HG03521 (cell line): ENCODE data around the gene CACFD1.
"Not testable (repeated sequence)": the region's sequence is repeated elsewhere in the genome, so short reads cannot be mapped to it uniquely, and the experiment has no call there.

Experiments used
- ATAC-seq: cut with Tn5 transposase; IDR thresholded peaks from one replicate; pipeline ENCODE4 v1.9.1; 2021; ENCODE audit warnings: mild to moderate bottlenecking, moderate library complexity; ENCODE audit not compliant: unreplicated experiment

Gene CACFD1

DNA sequence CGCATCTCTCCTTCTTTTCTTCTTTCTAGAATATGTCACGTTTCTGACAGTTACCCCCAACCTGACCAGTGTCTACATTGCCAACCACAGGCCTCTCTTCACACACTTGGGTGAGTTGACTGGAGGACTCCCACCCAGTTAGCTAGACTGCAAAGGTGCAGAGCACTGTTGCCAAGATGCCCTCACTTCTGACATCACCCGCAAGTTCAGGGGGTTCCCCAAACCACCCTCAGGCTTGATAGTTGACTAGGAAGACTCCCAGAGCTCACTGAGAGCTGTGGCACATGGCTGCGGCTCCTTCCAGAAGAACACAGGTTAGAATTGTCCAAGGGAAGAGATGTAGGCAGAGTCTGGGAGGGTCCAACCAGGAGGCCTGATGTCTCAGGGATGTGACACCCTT, 20.4 kb upstream of the CACFD1 start:
- no peak for ATAC-seq

DNA sequence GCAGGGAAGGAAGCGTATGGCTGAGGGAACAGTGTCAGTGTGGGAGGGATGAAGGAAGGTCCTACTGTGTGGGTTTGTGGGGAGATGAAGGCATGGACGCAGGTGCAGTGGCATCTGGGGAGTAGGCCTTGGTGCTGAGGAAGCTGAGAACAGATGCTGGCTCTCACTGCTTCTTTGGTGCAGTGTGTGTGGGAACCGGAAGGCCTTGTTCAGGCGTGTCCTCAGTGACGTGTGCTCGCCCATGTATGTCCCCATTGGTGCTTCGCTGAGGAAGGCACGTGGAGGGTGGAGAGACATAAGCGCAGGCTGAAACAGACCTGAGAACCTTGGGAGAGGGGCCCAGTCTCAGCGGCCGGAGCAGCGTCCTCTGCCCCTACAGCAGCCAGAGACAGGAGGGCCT, 18.9 kb upstream of the CACFD1 start:
- ATAC-seq: no peak

- no peak for ATAC-seq
Observed at GRCh38 chr9:133441571-133441970, 18.2 kb upstream of the CACFD1 start.

GRCh38 chr9:133443248-133443647, 16.5 kb upstream of the CACFD1 start:
- ATAC-seq: no peak

DNA sequence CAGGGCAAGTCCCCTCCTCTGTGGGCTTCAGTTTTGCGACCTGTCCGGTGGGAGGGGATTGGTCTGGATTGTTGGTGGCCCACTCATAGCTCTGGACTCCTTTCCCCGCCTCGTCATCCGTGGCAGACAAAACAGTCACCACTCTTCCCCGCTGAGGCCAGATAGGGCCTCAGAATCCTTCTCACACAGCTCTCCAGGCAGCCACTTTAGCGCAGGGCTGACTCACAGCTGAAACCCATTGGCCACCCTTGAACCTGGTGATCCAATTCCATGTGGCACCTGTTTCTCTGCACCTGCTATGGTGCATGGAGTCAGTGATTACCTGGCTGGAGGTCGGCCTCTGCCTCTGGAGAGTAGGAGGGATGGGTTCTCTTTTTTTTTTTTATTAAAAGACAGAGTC, 15.8 kb upstream of the CACFD1 start:
- no peak for ATAC-seq

DNA sequence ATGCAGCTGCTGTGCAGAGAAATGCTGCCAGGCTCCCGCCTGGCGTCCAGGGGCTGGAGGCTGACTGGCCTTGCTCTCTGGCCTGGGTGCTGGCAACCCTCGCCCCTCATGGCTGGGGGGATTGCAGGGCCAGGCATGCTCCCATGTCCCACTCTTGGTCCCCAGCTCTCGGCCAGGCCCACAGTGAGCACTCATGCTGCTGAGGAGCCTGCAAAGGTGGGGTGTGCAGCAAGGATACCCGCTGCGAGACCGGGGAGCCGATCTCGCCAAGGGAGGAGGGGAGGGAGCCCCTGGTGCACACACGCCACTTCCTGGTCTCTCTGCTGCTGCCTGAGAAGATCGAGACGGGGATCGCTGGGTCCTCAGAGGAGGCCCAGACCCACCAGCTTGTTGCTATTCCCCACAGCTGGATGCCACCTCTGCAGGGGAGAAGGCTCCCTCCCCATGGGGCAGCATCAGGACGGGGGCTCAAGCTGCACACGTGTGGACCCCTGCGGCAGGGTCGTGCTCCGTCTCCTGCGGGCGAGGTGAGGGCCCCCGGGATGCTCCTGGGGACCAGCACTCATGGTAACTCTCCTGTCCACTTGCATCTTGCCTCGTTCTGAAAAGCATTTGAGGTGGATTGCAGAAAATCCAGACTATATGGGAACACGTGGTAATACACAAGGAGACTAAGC, 14.3 kb upstream of the CACFD1 start:
- ATAC-seq: no peak

DNA sequence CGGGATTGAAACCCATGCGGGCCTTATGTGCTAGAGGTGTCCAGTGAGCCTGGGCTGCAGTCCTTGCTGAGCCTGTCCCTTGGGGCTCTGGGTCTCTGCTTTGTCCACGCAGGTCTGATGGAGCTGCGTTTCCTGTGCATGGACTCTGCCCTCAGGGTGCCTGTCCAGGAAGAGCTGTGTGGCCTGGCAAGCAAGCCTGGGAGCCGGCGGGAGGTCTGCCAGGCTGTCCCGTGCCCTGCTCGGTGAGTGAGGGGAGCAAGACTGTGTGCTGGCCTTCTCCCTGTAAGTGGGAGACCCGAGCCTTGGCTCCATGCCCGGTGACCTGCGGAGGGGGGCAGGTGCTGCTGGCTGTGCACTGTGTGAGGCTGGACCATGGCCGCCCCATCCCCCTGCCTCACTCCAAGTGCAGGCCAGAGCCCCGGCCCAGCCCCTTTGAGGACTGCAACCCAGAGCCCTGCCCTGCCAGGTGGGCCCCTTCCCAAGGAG, 11.2 kb upstream of the CACFD1 start:
- no peak for ATAC-seq

- no peak for ATAC-seq
Observed at GRCh38 chr9:133449760-133450159, 10.0 kb upstream of the CACFD1 start.

GRCh38 chr9:133451865-133452264, 7.9 kb upstream of the CACFD1 start:
- not testable (repeated sequence) for ATAC-seq

DNA sequence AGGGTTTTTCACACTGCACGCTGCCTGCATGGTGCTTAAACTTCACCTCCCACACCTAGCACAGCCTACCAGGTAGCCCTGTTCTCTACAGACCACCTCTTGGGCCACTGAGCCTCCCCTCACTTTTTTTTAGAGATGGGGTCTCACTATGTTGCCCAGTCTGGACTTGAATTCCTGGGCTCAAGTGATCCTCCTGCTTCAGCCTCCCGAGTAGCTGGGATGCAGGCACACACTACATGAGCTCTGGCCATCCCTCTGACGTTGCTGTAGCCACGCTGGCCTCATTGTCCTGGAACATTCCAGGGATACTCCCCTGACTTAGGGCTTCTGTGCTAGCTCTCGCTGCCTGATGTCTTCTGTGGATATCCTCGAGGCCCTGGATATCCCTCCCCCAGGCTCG, 7.2 kb upstream of the CACFD1 start:
- ATAC-seq: no peak

DNA sequence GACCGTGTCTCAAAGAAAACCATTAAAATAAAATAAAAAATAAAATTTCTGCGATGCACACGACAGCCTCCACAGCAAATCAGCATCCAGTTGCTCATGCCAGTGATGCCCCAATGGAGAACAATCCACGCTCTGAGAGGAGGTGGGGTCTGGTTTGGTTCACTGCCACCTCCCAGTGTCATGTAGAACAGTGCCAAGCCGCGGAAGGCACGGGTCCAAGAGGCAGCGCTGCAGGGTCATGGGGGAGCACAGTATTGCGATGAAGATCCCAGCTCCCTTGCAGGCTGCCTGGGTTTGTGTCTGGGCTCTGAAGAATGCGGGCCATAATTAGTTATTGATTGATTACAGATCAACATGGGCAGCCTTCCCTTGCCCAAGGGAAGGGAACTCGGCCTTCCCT, 6.1 kb upstream of the CACFD1 start:
- ATAC-seq: no peak

DNA sequence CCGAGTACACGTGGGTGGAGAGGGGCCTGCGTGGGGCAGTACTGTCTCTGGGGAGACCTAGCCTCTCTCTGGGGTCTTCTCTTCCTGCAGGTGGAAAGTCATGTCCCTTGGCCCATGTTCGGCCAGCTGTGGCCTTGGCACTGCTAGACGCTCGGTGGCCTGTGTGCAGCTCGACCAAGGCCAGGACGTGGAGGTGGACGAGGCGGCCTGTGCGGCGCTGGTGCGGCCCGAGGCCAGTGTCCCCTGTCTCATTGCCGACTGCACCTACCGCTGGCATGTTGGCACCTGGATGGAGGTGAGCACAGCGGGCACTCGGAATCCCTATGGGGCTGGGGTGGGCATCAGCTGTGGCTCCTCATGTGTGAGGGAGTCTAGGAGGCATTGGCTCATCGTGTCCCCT, 5.5 kb upstream of the CACFD1 start:
- no peak for ATAC-seq

- ATAC-seq: no peak
Observed at GRCh38 chr9:133454943-133455673, 4.7 kb upstream of the CACFD1 start.

- no peak for ATAC-seq
Observed at GRCh38 chr9:133455936-133456335, 3.8 kb upstream of the CACFD1 start.

DNA sequence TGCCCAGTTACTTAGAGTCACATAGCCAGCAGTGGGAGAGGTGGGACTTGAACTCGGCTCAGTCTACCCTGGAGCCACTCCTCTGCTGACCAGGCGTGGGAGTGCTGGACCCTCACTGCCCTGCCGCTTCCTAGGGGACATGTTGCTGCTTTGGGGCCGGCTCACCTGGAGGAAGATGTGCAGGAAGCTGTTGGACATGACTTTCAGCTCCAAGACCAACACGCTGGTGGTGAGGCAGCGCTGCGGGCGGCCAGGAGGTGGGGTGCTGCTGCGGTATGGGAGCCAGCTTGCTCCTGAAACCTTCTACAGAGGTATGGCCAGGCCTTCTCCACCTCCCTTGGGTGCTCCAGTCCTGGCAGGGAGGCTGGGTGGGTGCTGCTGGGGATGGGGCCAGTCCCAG, 3.4 kb upstream of the CACFD1 start:
- no peak for ATAC-seq

GRCh38 chr9:133457233-133457632, 2.5 kb upstream of the CACFD1 start:
- no peak for ATAC-seq

- ATAC-seq: no peak
Observed at GRCh38 chr9:133457748-133458147, 2.0 kb upstream of the CACFD1 start.

- ATAC-seq: no peak
Observed at GRCh38 chr9:133458643-133459312, 1.0 kb upstream of the CACFD1 start.

DNA sequence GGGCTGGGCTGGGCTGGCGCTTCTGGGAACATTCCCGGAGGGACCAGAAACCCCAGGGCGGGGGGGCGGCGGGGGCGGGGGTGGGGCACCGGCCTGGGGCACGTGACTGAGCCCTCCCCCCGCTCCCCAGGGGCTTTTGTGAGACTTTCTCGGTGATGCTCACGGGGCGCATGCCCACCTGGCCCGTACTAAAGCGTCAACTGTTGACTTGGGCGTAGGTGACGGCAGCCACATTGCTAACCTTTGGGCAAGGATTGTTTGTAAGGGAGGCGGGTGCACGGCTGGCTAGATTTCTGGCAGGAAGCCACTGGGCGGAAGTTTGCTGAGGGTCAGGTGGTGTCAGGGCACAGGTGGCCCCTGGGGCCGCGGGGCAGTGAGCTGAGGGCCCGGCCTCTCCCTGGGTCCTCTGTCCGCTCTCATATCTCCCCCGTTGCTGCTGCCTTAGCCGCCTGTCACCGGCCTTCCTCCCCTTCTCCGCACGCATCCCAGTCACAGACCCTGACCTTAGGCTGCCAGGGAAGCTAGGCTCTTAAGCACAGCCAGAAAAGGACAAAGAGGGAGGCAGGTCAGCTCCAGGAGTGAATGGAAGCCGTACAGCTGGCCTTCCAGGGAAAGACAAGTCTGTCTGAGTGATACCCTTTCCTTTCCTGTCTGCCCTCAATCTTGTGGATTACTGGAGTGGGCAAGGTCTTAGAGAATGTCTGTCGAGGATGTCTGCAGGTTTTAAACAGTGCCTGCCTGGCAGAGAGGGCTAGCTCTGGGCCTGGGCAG, 812 bp downstream of the CACFD1 start:
- no peak for ATAC-seq

DNA sequence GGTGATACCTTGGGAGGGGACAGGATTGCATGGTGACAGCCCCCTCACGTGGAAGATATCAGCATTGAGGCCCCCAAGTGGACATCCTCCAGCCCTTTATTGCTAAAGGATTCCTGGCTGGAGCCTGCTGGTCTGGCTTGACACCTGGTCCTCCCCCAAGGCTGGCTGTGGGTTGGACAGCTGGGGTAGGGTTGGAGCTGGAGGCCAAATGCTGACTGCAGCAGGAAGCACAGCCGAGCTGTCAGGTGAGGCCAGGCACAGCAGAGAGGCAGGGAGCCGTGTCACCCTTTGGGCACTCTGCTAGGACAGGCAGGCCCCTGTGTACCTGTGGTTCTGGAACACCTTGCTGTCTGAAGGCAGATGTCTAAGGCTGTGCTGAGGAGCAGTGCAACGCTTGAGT, 2.2 kb downstream of the CACFD1 start:
- ATAC-seq: no peak

GRCh38 chr9:133463234-133463863, 3.6 kb downstream of the CACFD1 start:
- no peak for ATAC-seq
